K562 (cell line): ENCODE measurements around the gene NUP160. TPM values are rescaled to one million over a fixed set of nuclear protein-coding genes. Genes with fewer than 3 reads are reported as not detected.
"Not testable (repeated sequence)": the region's sequence is repeated elsewhere in the genome, so short reads cannot be mapped to it uniquely, and the experiment has no call there.

Experiments used
- ATAC-seq: fragments of 200-7000 bp; cut with Tn5 transposase; 3 replicates; pipeline ENCODE4 v1.9.1; 2020; ENCODE audit warnings: moderate library complexity
- BruUV-seq: library from RNA; stranded (reverse); fragments of 400-500 nt; replicated peaks from 2 replicates; lab custom pipeline; 2021; lab: Mats Ljungman, UMichigan
- CTCF ChIA-PET: fragments of 300-600 bp; formaldehyde crosslinking; extraction: SDS; loops from one replicate; lab custom pipeline; 2021; ENCODE audit warnings: low intra/inter-chr PET ratio; lab: Yijun Ruan, JAX
- POLR2A ChIA-PET: fragments of 300-600, 350-650 bp; sonication (Branson Sonifier 250); formaldehyde crosslinking; extraction: SDS; loops from one replicate; lab custom pipeline; 2021; ENCODE audit warnings: antibody characterized with exemption, inconsistent platforms; lab: Yijun Ruan, JAX
- DNase-seq, 4 experiments: peaks; one replicate each; pipeline versions ENCODE4 v3.0.0 to v3.0.0-alpha.2; 2011 to 2018; ENCODE audit warnings: low spot score in 3 of 4, mixed read lengths in 3 of 4; ENCODE audit errors: extremely low read depth in 1 of 4
- FAIRE-seq: peaks from 2 replicates; lab custom pipeline; 2011; peaks lifted over from hg19 to GRCh38; lab: Jason Lieb, UNC
- H2AFZ ChIP-seq: 2 replicates; pipeline ENCODE4 v1.6.0; 2011; ENCODE audit warnings: low read depth, low read length, control low read depth, inconsistent platforms
- H3K27ac ChIP-seq: fragments of 200-600 bp; 3 replicates; pipeline ENCODE4 v1.8.0; 2011; ENCODE audit warnings: low read depth, mild to moderate bottlenecking, control low read depth, inconsistent platforms, low read length, moderate library complexity, mixed read lengths; ENCODE audit errors: extremely low read depth
- H3K27me3 ChIP-seq, 2 experiments: fragments of 300-600 bp in 1 of 2; 2 replicates in 1 of 2; 3 replicates in 1 of 2; pipeline versions ENCODE4 v1.6.0 to v1.8.0; 2011; ENCODE audit warnings: inconsistent platforms in 2 of 2, low read length in 2 of 2, mild to moderate bottlenecking in 1 of 2, mixed read lengths in 1 of 2, moderate library complexity in 1 of 2; ENCODE audit not compliant: control insufficient read depth in 2 of 2, insufficient read depth in 2 of 2
- H3K36me3 ChIP-seq: fragments of 300-600 bp; 3 replicates; pipeline ENCODE4 v1.8.0; 2011; ENCODE audit warnings: mild to moderate bottlenecking, low read length, inconsistent platforms; ENCODE audit not compliant: control insufficient read depth, insufficient read depth
- H3K4me1 ChIP-seq, 2 experiments: fragments of 200-600 bp in 1 of 2; replicated peaks in 1 of 2; 2 replicates in 1 of 2; 3 replicates in 1 of 2; pipeline versions ENCODE4 v1.5.1 to v1.8.0; 2011; ENCODE audit warnings: inconsistent platforms in 2 of 2, low read length in 2 of 2, mild to moderate bottlenecking in 1 of 2, mixed read lengths in 1 of 2, moderate library complexity in 1 of 2; ENCODE audit not compliant: control insufficient read depth in 2 of 2, insufficient read depth in 2 of 2
- H3K4me2 ChIP-seq: 2 replicates; pipeline ENCODE4 v1.6.1; 2011; ENCODE audit warnings: low read length, control low read depth, inconsistent platforms, mixed read lengths; ENCODE audit not compliant: insufficient read depth
- H3K4me3 ChIP-seq: fragments of 200-600 bp; sonication (generic), shearing (Covaris generic); 2 replicates; pipeline ENCODE4 v1.5.1; 2016; ENCODE audit warnings: control low read depth, inconsistent platforms
- H3K79me2 ChIP-seq: fragments of 200-600 bp; 3 replicates; pipeline ENCODE4 v1.8.0; 2011; ENCODE audit warnings: low read length, inconsistent platforms; ENCODE audit not compliant: control insufficient read depth, insufficient read depth
- H3K9ac ChIP-seq, 2 experiments: 2 replicates each; pipeline versions ENCODE4 v1.6.0 to v1.6.1; 2011; ENCODE audit warnings: low read depth in 2 of 2, low read length in 2 of 2, control low read depth in 1 of 2, inconsistent platforms in 1 of 2, mild to moderate bottlenecking in 1 of 2, mixed read lengths in 1 of 2; ENCODE audit not compliant: insufficient read depth in 1 of 2
- H3K9me1 ChIP-seq: one replicate; pipeline ENCODE4 v1.6.0; 2011; ENCODE audit warnings: inconsistent platforms, mild to moderate bottlenecking, low read length, moderate library complexity; ENCODE audit not compliant: control insufficient read depth, insufficient read depth
- H3K9me3 ChIP-seq: replicated peaks from 2 replicates; pipeline ENCODE4 v1.5.1; 2011; ENCODE audit warnings: low read depth, low read length, inconsistent platforms; ENCODE audit not compliant: control insufficient read depth, insufficient read depth
- H4K20me1 ChIP-seq: replicated peaks from 2 replicates; pipeline ENCODE4 v1.6.1; 2011; ENCODE audit warnings: low read length, inconsistent platforms, mixed read lengths; ENCODE audit not compliant: control insufficient read depth, insufficient read depth
- CBFA2T2 ChIP-seq: fragments of 450-650 bp; conservative IDR thresholded peaks from 2 replicates; pipeline ENCODE4 v1.6.1; 2017; ENCODE audit warnings: mild to moderate bottlenecking
- E4F1 ChIP-seq: fragments of 250-450 bp; sonication (Bioruptor Pico); IDR thresholded peaks from 2 replicates; pipeline ENCODE4 v1.5.0; 2021; ENCODE audit warnings: mild to moderate bottlenecking, borderline replicate concordance
- PCBP1 ChIP-seq: fragments of 200-400 bp; formaldehyde crosslinking; IDR thresholded peaks from 2 replicates; pipeline ENCODE4 v1.6.1; 2018; ENCODE audit warnings: mild to moderate bottlenecking, low read depth, low read length; ENCODE audit not compliant: poor library complexity, severe bottlenecking
- ZBTB33 ChIP-seq: sonication (generic); formaldehyde crosslinking; IDR thresholded peaks from 2 replicates; pipeline ENCODE4 v1.8.1; 2023; ENCODE audit warnings: mild to moderate bottlenecking, missing genetic modification reagents
- ZNF274 ChIP-seq: IDR thresholded peaks from 2 replicates; pipeline ENCODE4 v1.6.1; 2011; ENCODE audit warnings: low read depth, mild to moderate bottlenecking, low read length, moderate library complexity, borderline replicate concordance
- WGBS: fragments of 100-300 bp; shearing (Covaris generic); methylation state at CpG from one replicate; pipeline ENCODE4 v1.1.6; 2016; ENCODE audit warnings: low coverage, mixed read lengths; ENCODE audit not compliant: insufficient coverage; ENCODE audit errors: missing lambda C conversion rate; 5-methylcytosine and 5-hydroxymethylcytosine counted together
- in situ Hi-C: fragments of 300-500 bp; cut with MboI; formaldehyde crosslinking; loops from 4 replicates; pipeline ENCODE4 v1.15.0; 2018; ENCODE audit warnings: inconsistent platforms, mixed read lengths
- intact Hi-C: fragments of 100-400 bp; cut with micrococcal nuclease; formaldehyde crosslinking; loops from 2 replicates; pipeline ENCODE4 v1.14.2; 2022
- polyA plus RNA-seq, 8 experiments: library from polyadenylated mRNA; depleted of rRNA in 4 of 8; stranded (reverse) in 5 of 8; unstranded in 3 of 8; fragments of >200 nt; fragmentation: Nextera tagmentation in 2 of 8; fragmentation: Illumina TruSeq in 1 of 8; extraction: Ambion mirVana in 2 of 8; extraction: Trizol in 1 of 8; gene quantifications; 2 replicates each; pipeline versions ENCODE4 v1.2.1 to v1.2.3, GENCODE V29; 2011 to 2014; ENCODE audit warnings: inconsistent platforms in 1 of 8, missing spikeins in 1 of 8
- total RNA-seq, 7 experiments: library from RNA; depleted of rRNA in 6 of 7; stranded (reverse); fragments of >200 nt in 6 of 7; fragmentation: Illumina TruSeq in 2 of 7; extraction: Trizol in 2 of 7; gene quantifications; 2 replicates each; pipeline versions ENCODE4 v1.2.1 to v1.2.3, GENCODE V29; 2011 to 2021; ENCODE audit warnings: low replicate concordance in 1 of 7

Gene NUP160
- total and polyA plus RNA-seq, 9 of the 15 experiments (the other 6 are each of a cell fraction or from before 2014, with no cell fraction given): 41.5 to 112 (median 65.0) TPM

- TF ChIP-seq E4F1 (CRISPR knock-in tag) (no peak), CBFA2T2 (no peak), ZNF274 (no peak)
- TF ChIP-seq, all 486 proteins: peak for 0
Observed at GRCh38 chr11:47895035-47895434, 46.9 kb upstream of the NUP160 start (continued).

- POLR2A ChIA-PET, H3K9me3 ChIP-seq, H3K4me1 ChIP-seq, H3K36me3 ChIP-seq, DNase-seq, BruUV-seq, H3K27ac ChIP-seq, FAIRE-seq, CTCF ChIA-PET, intact Hi-C loops, in situ Hi-C loops, H4K20me1 ChIP-seq, H3K9ac ChIP-seq, H3K4me3 ChIP-seq, H3K27me3 ChIP-seq, ATAC-seq, H3K4me2 ChIP-seq, H2AFZ ChIP-seq, H3K79me2 ChIP-seq: not testable (repeated sequence)
- TF ChIP-seq ZBTB33 (CRISPR knock-in tag) (0 out of 2 replicates have a peak, but pooled peaks have one; percentile 34), PCBP1 (peak; percentile 42)
- TF ChIP-seq, all 486 proteins: peak for 2; not testable (repeated sequence) for 484
- WGBS: 72% methylated on average over 23 of the region's 57 CpGs
- not testable (repeated sequence) for H3K9me1 ChIP-seq
Observed at GRCh38 chr11:47892546-47893276, 44.6 kb upstream of the NUP160 start.
